Activated CD4-positive, alpha-beta memory T cell treated with anti-CD3 and anti-CD28 coated beads for 36 hours (primary cell): Measurements from ENCODE around the gene UNC5B. TPM values are rescaled to one million over a fixed set of nuclear protein-coding genes. Genes with fewer than 3 reads are reported as not detected.
"Not testable (repeated sequence)": the region's sequence is repeated elsewhere in the genome, so short reads cannot be mapped to it uniquely, and the experiment has no call there.

ENCODE experiments used
- CTCF ChIA-PET: fragments of 350-600 bp; sonication (Branson Sonifier 250); formaldehyde crosslinking; loops from one replicate; lab custom pipeline; 2021; ENCODE audit warnings: antibody characterized with exemption, inconsistent platforms; lab: Charles Lee
- POLR2A ChIA-PET: fragments of 350-600 bp; sonication (Branson Sonifier 250); formaldehyde crosslinking; loops from one replicate; lab custom pipeline; 2021; ENCODE audit warnings: antibody characterized with exemption; lab: Charles Lee
- DNase-seq: peaks from one replicate; pipeline ENCODE4 v3.0.0-alpha.2; 2020
- H3K27ac Mint-ChIP-seq: one replicate; pipeline ENCODE4 v1.8.0; 2021; ENCODE audit warnings: mixed read lengths
- H3K27me3 Mint-ChIP-seq: one replicate; pipeline ENCODE4 v1.8.0; 2021; ENCODE audit warnings: mixed read lengths
- H3K36me3 Mint-ChIP-seq: one replicate; pipeline ENCODE4 v1.8.0; 2021; ENCODE audit warnings: mixed read lengths
- H3K4me1 Mint-ChIP-seq: one replicate; pipeline ENCODE4 v1.8.0; 2021; ENCODE audit warnings: low read depth, mixed read lengths
- H3K4me3 Mint-ChIP-seq: one replicate; pipeline ENCODE4 v1.8.0; 2021; ENCODE audit warnings: mild to moderate bottlenecking, mixed read lengths
- H3K9me3 Mint-ChIP-seq: one replicate; pipeline ENCODE4 v1.8.0; 2021; ENCODE audit warnings: mixed read lengths
- intact Hi-C: fragments of 100-400 bp; cut with micrococcal nuclease; formaldehyde crosslinking; loops from one replicate; pipeline ENCODE4 v1.15.1; 2023
- total RNA-seq, 2 experiments: library from RNA; stranded (reverse); gene quantifications; one replicate each; pipeline ENCODE4 v1.2.3, GENCODE V29; 2021

UNC5B gene
- total RNA-seq, 2 experiments from 2014 or later: 0.02 TPM; not detected in 1

DNA sequence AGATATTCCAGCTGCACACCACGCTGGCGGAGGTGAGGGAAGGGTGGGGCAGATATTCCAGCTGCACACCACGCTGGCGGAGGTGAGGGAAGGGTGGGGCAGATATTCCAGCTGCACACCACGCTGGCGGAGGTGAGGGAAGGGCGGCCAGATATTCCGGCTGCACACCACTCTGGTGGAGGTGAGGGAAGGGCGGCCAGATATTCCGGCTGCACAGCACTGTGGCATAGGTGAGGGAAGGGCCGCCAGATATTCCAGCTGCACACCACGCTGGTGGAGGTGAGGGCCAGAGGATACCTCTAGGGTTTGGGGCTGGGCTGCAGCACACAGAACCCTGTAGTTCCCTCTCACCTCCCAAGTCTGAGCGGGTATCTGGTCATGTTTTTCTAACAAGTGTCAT, 84.4 kb downstream of the UNC5B start:
- H3K4me1 Mint-ChIP-seq, H3K36me3 Mint-ChIP-seq, H3K27ac Mint-ChIP-seq, H3K9me3 Mint-ChIP-seq, H3K27me3 Mint-ChIP-seq, DNase-seq, H3K4me3 Mint-ChIP-seq, intact Hi-C loops, POLR2A ChIA-PET: not testable (repeated sequence)
- CTCF ChIA-PET: interaction anchor here (0.6 kb wide), 1 partner anchor 371 kb away, joined by 4 read pairs; no protein-coding TSS in a partner anchor

DNA sequence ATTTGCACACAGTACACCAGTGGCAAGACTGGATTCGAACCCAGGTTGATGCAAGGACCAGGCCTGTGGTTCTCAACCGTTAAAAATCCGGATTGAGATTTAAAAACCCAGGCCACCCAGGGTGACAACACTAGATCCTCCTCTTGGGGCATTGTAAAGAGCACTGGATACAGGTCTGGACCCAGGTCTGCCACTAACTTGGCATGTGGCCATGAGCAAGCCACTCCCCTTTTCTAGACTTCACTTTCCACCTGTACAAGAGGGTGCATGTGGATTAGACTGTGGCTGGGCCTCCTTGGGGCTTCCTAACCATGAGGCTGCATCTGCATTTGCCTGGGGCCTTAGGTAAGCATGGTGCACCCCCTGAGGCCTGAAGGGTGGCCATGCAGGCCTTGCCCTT, 85.0 kb downstream of the UNC5B start:
- intact Hi-C loops: no loop called here
- Mint-ChIP-seq H3K4me3 (no peak overlapping the region), H3K27ac (no peak overlapping the region), H3K36me3 (no peaks in the 10 kb centered on the region), H3K27me3 (peaks cover 7% of the 10 kb centered on the region), H3K4me1 (no peaks in the 10 kb centered on the region), H3K9me3 (no peaks in the 10 kb centered on the region)
- DNase-seq: no peak
- CTCF ChIA-PET: interaction anchor here (0.6 kb wide), 1 partner anchor 370 kb away, joined by 4 read pairs; no protein-coding TSS in a partner anchor
- POLR2A ChIA-PET: no interaction called here

- intact Hi-C loops: no loop called here
- no peaks in the 10 kb centered on the region for H3K36me3 Mint-ChIP-seq
- H3K4me3 Mint-ChIP-seq: no peak overlapping the region
- CTCF ChIA-PET: no interaction called here
- no peaks in the 10 kb centered on the region for H3K9me3 Mint-ChIP-seq
- POLR2A ChIA-PET: no interaction called here
- H3K4me1 Mint-ChIP-seq: no peaks in the 10 kb centered on the region
- peaks cover 11% of the 10 kb centered on the region for H3K27me3 Mint-ChIP-seq
- H3K27ac Mint-ChIP-seq: no peak overlapping the region
- no peak for DNase-seq
Measured at GRCh38 chr10:71299071-71299785, 86.9 kb downstream of the UNC5B start.

DNA sequence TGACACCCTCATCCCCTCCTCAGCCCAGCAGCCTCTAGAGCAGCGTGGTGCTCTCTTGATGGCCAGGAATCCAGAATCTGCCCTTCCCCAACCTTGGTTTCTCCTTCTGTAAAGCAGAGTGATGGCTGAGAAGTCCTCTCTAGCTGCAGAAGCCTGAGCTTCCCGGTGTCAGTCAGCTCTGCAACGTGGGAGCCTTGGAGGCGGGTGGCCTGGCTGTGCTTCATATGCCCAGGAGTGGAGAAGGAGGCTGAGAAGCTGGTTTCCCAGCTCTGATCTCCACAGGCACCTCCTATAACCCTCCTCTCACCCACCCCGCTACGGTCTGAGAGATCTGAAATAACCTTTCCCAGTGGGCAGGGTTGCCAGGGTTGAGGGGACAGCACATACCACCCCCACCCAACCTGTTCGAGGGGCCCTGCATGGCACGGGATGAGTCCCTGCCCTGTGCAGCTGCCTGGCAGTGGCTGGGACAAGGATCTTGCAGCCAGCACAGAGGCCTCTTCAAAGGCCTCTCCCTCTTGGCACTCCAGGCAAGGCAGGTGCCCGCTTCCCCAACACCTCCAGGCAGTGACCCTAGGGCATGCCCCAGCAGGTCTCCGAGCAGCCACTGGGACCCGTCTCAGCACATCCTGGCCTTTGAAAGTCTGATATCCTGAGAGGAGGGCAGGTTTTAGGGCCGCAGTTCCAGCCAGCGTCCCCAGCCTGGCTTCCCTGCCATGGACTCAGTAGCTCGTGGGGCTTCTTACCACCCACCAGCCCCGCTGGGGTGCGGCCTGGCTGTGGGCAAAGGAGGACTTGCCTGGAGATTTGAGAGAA, 88.4 kb downstream of the UNC5B start:
- ChIA-PET CTCF (no interaction called here), POLR2A (no interaction called here)
- Mint-ChIP-seq H3K36me3 (no peaks in the 10 kb centered on the region), H3K4me1 (no peaks in the 10 kb centered on the region), H3K9me3 (no peaks in the 10 kb centered on the region), H3K27me3 (peaks cover 10% of the 10 kb centered on the region), H3K27ac (no peak overlapping the region), H3K4me3 (no peak overlapping the region)
- intact Hi-C loops: no loop called here
- DNase-seq: no peak

DNA sequence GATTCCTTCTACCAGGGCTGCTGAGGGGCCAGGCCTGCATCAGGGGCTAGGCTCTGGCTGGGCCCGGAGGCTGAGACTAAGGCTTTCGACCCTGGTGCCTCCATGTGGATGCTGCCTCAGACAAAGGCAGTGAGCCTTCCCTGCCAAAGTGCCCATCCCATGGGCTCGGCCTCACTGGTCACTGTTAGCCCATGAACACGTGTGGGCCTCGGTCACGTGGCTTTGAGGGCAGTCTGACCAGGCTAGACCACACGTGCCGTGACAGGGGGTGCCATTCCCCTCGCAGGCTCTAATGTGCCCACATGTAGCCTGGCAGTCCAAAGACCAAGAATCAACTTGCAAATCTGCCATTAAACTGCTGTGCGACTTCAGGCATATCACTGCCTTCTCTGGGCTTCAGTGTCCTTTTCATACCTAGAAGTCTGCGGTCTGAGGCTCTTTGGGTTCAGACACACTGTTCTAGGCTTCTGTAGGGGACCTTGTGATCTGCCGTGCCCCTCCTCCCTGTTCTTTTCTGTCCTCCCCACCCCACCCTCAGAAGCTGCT, 89.1 kb downstream of the UNC5B start:
- intact Hi-C loops: no loop called here
- POLR2A ChIA-PET: no interaction called here
- CTCF ChIA-PET: no interaction called here
- no peak for DNase-seq
- H3K36me3 Mint-ChIP-seq: no peaks in the 10 kb centered on the region
- H3K27me3 Mint-ChIP-seq: peaks cover 10% of the 10 kb centered on the region
- H3K4me1 Mint-ChIP-seq: no peaks in the 10 kb centered on the region
- no peaks in the 10 kb centered on the region for H3K9me3 Mint-ChIP-seq
- no peak overlapping the region for H3K27ac Mint-ChIP-seq
- no peak overlapping the region for H3K4me3 Mint-ChIP-seq

DNA sequence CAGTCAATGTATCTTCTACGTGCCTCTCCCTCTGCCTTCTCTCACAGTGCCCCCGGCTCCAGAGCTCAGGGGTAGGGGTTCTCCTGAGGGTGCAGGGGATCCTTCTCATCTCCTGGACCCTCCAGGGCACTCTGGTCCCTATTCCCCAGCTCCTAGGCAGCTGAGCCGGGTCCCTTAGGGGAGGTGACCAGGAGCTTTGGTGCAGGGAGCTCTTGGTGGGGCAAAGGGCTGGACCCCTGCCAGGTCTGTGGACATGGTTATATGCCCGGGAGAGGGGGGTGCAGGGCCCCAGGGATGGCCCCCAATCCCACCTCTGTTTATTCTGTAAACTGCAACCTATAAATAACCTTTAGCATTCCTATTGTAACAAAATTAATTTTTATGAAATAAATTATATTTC, 90.1 kb downstream of the UNC5B start:
- Mint-ChIP-seq H3K4me3 (no peak overlapping the region), H3K27me3 (peaks cover 10% of the 10 kb centered on the region), H3K4me1 (no peaks in the 10 kb centered on the region), H3K9me3 (no peaks in the 10 kb centered on the region), H3K27ac (no peak overlapping the region), H3K36me3 (no peaks in the 10 kb centered on the region)
- intact Hi-C loops: no loop called here
- ChIA-PET CTCF (interaction anchor here (0.7 to 1.2 kb wide), 2 partner anchors 10 to 27 kb away, joined by 3 read pairs; no protein-coding TSS in a partner anchor), POLR2A (no interaction called here)
- DNase-seq: no peak

GRCh38 chr10:71302874-71303568, 90.7 kb downstream of the UNC5B start:
- Mint-ChIP-seq H3K4me1 (no peaks in the 10 kb centered on the region), H3K27ac (no peak overlapping the region), H3K4me3 (no peak overlapping the region), H3K36me3 (no peaks in the 10 kb centered on the region), H3K27me3 (peaks cover 9% of the 10 kb centered on the region), H3K9me3 (no peaks in the 10 kb centered on the region)
- intact Hi-C loops: no loop called here
- CTCF ChIA-PET: interaction anchor here (0.7 to 1.2 kb wide), 4 partner anchors 11 to 405 kb away, joined by 3 read pairs; no protein-coding TSS in a partner anchor
- POLR2A ChIA-PET: no interaction called here
- DNase-seq: no peak

GRCh38 chr10:71303569-71303907, 91.2 kb downstream of the UNC5B start:
- no peak overlapping the region for H3K27ac Mint-ChIP-seq
- POLR2A ChIA-PET: no interaction called here
- H3K27me3 Mint-ChIP-seq: peaks cover 7% of the 10 kb centered on the region
- no peaks in the 10 kb centered on the region for H3K4me1 Mint-ChIP-seq
- H3K4me3 Mint-ChIP-seq: no peak overlapping the region
- no peak for DNase-seq
- no peaks in the 10 kb centered on the region for H3K9me3 Mint-ChIP-seq
- H3K36me3 Mint-ChIP-seq: no peaks in the 10 kb centered on the region
- intact Hi-C loops: no loop called here
- CTCF ChIA-PET: interaction anchor here (1.1 to 1.2 kb wide), 3 partner anchors 11 to 404 kb away, joined by 3 read pairs; no protein-coding TSS in a partner anchor

DNA sequence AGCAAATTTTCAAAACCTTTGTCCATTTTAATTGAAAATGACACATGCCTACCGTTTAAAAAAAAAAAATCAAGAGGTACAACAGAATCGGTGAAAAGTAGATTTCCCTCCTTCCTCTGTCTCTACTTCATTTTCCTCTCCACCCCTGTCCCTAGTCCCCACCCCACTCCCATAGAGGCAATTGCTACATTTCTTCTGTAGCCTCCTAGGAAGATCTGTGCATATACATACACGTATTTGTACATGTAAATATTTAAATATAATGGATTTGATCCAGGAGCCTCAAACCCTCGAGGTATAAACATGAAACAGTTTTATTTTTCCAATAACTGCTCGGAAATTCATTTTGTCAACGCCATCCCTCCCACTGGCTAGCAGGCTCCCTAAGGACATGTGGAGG, 92.5 kb downstream of the UNC5B start:
- Mint-ChIP-seq H3K27me3 (peaks cover 7% of the 10 kb centered on the region), H3K36me3 (no peaks in the 10 kb centered on the region), H3K9me3 (no peaks in the 10 kb centered on the region), H3K4me3 (no peak overlapping the region), H3K4me1 (no peaks in the 10 kb centered on the region), H3K27ac (no peak overlapping the region)
- DNase-seq: no peak
- ChIA-PET CTCF (interaction anchor here (1.0 kb wide), 1 partner anchor 305 kb away, joined by 3 read pairs; no protein-coding TSS in a partner anchor), POLR2A (no interaction called here)
- intact Hi-C loops: no loop called here

DNA sequence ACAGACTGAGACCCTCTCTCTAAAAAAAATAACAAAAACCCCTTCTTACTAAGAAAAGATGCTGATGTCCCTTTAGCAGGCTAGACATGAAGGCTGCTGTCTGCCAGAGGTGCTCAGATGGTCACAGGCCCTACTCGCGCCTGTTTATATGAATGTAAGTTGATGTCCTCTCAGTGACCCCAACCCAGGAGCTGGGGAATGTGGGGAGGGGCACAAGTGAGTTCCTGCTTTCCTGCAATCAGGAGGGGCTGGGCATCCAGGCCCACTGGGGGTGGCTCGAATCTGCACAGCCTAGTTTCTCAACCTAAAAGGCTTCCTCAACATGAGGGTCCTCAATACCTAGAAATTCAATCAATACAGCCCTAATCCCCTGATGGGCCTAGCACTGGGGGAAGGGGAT, 94.6 kb downstream of the UNC5B start:
- no peak overlapping the region for H3K27ac Mint-ChIP-seq
- no peaks in the 10 kb centered on the region for H3K36me3 Mint-ChIP-seq
- no peak for DNase-seq
- peaks cover 7% of the 10 kb centered on the region for H3K27me3 Mint-ChIP-seq
- H3K4me1 Mint-ChIP-seq: no peaks in the 10 kb centered on the region
- ChIA-PET CTCF (interaction anchor here (0.9 to 1.1 kb wide), 2 partner anchors 8 to 10 kb away, joined by 3 read pairs; no protein-coding TSS in a partner anchor), POLR2A (no interaction called here)
- no peaks in the 10 kb centered on the region for H3K9me3 Mint-ChIP-seq
- intact Hi-C loops: no loop called here
- H3K4me3 Mint-ChIP-seq: no peak overlapping the region

DNA sequence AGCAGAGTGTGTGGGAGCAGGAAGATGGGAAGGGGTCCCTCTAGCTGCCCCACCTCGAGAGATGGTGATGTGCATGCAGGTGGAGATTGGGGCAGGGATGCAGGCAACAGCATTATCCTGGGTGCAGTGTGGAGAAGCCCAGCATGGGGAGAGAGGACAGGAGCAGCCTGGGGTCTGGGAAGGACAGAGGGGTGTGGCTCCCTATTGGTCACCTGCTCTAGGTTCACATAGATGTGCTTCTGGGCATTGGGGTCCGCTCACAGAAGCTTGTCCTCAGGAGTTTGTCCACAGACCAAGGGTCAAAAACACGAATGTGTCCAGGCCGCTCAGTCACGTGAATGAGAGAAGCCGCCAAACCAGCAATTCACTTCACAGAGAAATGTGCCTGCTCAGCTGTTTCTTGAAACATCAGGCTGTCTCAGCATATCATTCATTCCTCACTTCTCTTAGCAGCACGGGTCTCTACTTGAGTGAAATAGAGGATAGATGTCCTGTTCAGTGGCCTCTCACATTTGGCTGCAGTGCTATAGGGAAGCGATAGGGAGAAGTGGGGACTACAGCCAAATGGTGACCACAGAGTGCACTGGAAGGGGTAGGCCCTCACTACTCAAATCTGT, 95.2 kb downstream of the UNC5B start:
- POLR2A ChIA-PET: no interaction called here
- Mint-ChIP-seq H3K4me1 (no peaks in the 10 kb centered on the region), H3K36me3 (no peaks in the 10 kb centered on the region)

More for the DNA sequence above, 95.2 kb downstream of the UNC5B start:
- DNase-seq: no peak
- H3K4me3 Mint-ChIP-seq: no peak overlapping the region
- intact Hi-C loops: no loop called here
- H3K27ac Mint-ChIP-seq: no peak overlapping the region
- CTCF ChIA-PET: no interaction called here
- H3K9me3 Mint-ChIP-seq: no peaks in the 10 kb centered on the region
- H3K27me3 Mint-ChIP-seq: peaks cover 5% of the 10 kb centered on the region
